ENCODE results near the gene RBFA.

- TF ChIP-seq CTCF (IDR thresholded peaks at IDR 0.05): no peak
- TF ChIP-seq ZFX (IDR thresholded peaks at IDR 0.05; ENCODE audit: borderline replicate concordance): no peak
These were observed 12.2 kb downstream of the RBFA start for GRCh38 chr18:80046431-80046830.

All from 22Rv1 (cell line).